HL-60 (cell line): ENCODE results near the gene TTC24.

Experiments
- DNase-seq, 2 experiments: peaks; one replicate each; pipeline ENCODE4 v3.0.0-alpha.2; 2010 to 2020; ENCODE audit warnings: low read depth in 1 of 2, low spot score in 1 of 2
- H3K27ac ChIP-seq: fragments of 250-450 bp; sonication (Bioruptor Pico); replicated peaks from 2 replicates; pipeline ENCODE4 v1.5.1; 2020; ENCODE audit warnings: mild to moderate bottlenecking, moderate library complexity
- H3K27me3 ChIP-seq: fragments of 250-450 bp; sonication (Bioruptor Pico); 2 replicates; pipeline ENCODE4 v1.5.1; 2021; ENCODE audit warnings: mild to moderate bottlenecking, moderate library complexity; ENCODE audit not compliant: insufficient read depth, poor library complexity, severe bottlenecking
- H3K4me3 ChIP-seq: replicated peaks from 2 replicates; pipeline ENCODE4 v1.5.1; 2011; ENCODE audit warnings: mild to moderate bottlenecking, control low read depth, low read length; ENCODE audit not compliant: insufficient read depth
- GABPA ChIP-seq: IDR thresholded peaks from 2 replicates; pipeline ENCODE4 v1.6.1; 2012; ENCODE audit warnings: low read depth
- POLR2AphosphoS5 ChIP-seq: IDR thresholded peaks from 2 replicates; pipeline ENCODE4 v1.6.1; 2012; ENCODE audit warnings: low read depth
- SPI1 ChIP-seq: IDR thresholded peaks from 2 replicates; pipeline ENCODE4 v1.6.1; 2012; ENCODE audit warnings: low read depth, mild to moderate bottlenecking, borderline replicate concordance
- TF ChIP-seq, protein P1 (sequence below): IDR thresholded peaks from 2 replicates; pipeline ENCODE4 v1.6.1; 2012; ENCODE audit warnings: low read depth; ENCODE audit not compliant: insufficient replicate concordance
- TF ChIP-seq, protein P2 (sequence below): IDR thresholded peaks from one replicate; pipeline ENCODE4 v1.5.1; 2011; ENCODE audit warnings: low read length, control low read depth, inconsistent platforms; ENCODE audit not compliant: insufficient read depth

Gene TTC24

DNA sequence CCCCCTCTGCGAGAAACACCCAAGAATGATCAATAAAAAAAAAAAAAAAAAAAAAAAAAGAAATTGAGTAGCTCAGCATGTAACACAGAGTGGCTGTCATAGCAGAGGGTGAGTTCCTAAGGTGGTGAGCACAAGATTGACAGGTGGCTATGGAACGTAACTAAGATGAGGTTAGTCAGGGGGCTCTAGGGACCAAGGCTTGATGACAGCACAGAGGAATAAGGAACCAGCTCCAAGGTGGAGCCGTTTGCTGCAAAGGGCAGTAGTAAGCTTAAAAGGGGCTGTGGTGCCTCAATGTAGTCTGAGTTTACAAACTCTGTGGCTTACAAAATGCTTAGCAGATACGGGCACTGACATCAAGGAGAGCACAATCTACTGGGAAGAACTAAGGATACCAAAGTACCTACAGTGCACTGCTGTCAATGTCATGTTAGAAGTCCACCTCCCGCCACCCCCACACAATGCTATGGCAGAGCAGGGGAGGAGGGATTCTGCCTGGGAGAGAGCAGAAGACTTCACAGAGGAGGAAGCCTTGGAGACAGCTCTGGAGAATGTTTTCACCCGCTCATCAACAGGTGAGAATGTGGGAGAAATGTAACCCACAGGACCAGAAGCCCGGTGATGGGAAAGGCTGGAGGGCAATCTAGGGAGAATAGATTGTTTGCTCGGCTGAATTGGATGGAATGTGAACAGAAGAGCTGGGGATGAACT, 20.3 kb upstream of the TTC24 start:
- H3K4me3 ChIP-seq: no peak overlapping the region
- no peak overlapping the region for H3K27ac ChIP-seq
- H3K27me3 ChIP-seq: no peaks in the 10 kb centered on the region
- no peak for DNase-seq
- TF ChIP-seq POLR2AphosphoS5 (no peak), GABPA (no peak)
- TF ChIP-seq, protein P1, sequence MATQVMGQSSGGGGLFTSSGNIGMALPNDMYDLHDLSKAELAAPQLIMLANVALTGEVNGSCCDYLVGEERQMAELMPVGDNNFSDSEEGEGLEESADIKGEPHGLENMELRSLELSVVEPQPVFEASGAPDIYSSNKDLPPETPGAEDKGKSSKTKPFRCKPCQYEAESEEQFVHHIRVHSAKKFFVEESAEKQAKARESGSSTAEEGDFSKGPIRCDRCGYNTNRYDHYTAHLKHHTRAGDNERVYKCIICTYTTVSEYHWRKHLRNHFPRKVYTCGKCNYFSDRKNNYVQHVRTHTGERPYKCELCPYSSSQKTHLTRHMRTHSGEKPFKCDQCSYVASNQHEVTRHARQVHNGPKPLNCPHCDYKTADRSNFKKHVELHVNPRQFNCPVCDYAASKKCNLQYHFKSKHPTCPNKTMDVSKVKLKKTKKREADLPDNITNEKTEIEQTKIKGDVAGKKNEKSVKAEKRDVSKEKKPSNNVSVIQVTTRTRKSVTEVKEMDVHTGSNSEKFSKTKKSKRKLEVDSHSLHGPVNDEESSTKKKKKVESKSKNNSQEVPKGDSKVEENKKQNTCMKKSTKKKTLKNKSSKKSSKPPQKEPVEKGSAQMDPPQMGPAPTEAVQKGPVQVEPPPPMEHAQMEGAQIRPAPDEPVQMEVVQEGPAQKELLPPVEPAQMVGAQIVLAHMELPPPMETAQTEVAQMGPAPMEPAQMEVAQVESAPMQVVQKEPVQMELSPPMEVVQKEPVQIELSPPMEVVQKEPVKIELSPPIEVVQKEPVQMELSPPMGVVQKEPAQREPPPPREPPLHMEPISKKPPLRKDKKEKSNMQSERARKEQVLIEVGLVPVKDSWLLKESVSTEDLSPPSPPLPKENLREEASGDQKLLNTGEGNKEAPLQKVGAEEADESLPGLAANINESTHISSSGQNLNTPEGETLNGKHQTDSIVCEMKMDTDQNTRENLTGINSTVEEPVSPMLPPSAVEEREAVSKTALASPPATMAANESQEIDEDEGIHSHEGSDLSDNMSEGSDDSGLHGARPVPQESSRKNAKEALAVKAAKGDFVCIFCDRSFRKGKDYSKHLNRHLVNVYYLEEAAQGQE: no peak

DNA sequence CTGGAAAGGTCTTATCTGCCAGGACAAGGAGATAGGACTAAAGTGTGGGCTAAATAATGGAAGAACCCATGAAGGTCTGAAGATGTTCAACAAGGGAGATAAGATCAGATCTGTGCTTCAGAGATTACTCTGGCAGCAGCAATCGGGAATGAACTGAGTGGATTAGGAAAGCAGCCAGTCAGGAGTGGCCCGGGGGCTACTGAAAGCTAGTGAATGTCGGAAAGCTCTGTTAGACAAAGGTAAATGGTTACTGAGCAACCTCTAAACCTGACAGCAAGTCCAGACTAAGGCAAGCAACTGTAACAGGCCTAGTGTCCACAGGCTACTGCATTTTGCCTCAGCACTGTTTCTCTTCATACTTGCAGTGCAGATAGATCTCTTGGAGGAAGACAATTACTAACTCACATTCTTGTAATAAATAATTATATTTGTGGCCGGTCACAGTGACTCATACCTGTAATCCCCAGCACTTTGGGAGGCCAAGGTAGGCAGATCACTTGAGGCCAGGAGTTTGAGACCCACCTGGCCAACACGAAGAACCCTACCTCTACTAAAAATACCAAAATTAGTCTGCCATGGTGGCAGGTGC, 19.6 kb upstream of the TTC24 start:
- TF ChIP-seq POLR2AphosphoS5 (no peak), SPI1 (no peak), GABPA (no peak)
- TF ChIP-seq, protein P1: no peak
- TF ChIP-seq, protein P2, sequence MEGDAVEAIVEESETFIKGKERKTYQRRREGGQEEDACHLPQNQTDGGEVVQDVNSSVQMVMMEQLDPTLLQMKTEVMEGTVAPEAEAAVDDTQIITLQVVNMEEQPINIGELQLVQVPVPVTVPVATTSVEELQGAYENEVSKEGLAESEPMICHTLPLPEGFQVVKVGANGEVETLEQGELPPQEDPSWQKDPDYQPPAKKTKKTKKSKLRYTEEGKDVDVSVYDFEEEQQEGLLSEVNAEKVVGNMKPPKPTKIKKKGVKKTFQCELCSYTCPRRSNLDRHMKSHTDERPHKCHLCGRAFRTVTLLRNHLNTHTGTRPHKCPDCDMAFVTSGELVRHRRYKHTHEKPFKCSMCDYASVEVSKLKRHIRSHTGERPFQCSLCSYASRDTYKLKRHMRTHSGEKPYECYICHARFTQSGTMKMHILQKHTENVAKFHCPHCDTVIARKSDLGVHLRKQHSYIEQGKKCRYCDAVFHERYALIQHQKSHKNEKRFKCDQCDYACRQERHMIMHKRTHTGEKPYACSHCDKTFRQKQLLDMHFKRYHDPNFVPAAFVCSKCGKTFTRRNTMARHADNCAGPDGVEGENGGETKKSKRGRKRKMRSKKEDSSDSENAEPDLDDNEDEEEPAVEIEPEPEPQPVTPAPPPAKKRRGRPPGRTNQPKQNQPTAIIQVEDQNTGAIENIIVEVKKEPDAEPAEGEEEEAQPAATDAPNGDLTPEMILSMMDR: no peak
- Histone ChIP-seq H3K4me3 (no peak overlapping the region), H3K27me3 (no peaks in the 10 kb centered on the region), H3K27ac (no peak overlapping the region)
- no peak for DNase-seq

DNA sequence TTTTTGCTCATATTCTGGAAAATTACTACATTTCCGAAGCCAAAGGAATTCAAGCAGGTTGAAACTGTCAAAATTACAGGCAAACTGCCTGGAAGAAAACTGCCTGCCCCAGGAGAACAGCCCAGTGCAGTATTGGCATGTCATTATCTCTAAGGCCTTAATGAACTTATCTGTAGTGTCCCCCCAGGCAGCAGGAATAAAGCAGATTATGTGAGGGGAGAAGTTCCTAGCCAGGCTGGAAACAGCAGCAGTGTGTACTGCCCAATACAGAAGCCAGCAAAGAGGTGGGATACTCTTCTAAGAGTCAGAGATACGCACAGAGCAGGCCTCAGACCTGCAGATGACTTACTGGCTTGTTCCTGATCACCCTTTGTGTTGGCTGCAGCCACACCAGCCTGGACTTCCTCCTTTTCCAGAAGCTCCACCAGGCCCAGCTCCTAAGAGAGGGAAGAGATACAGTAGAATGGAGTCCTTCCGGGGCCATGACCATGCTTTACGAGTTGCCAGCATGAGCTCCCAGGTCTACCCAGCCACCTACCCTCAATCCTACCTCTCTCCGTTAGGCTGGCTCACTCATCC, 18.8 kb upstream of the TTC24 start:
- H3K4me3 ChIP-seq: no peak overlapping the region
- no peaks in the 10 kb centered on the region for H3K27me3 ChIP-seq
- no peak for DNase-seq
- H3K27ac ChIP-seq: no peak overlapping the region
- TF ChIP-seq SPI1: peak; percentile 38; the same call in 1 of the 2 replicates
- TF ChIP-seq POLR2AphosphoS5: no peak

DNA sequence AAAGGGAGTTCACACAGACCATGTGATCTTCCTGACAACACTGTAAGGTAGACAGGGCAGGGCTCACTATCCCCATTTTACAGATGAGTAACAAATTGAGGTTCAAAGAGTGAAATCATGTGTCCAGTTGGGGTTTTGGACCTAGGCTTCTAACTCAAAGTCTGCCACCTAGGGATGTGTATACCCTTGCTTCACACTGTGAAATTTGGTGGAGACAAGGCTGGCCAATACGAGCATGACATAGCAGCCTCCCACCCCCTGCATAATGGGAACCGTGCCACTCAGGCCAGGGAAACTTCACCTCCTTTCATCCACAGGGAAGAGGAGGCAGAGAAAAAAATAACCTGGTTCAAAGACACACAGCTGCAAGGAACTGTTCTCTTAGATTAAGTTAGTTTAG, 14.0 kb upstream of the TTC24 start:
- TF ChIP-seq, protein P1: no peak
- no peak for TF ChIP-seq POLR2AphosphoS5
- TF ChIP-seq SPI1: no peak
- TF ChIP-seq, protein P2: no peak
- no peak for TF ChIP-seq GABPA
- DNase-seq: no peak

More for the DNA sequence above, 14.0 kb upstream of the TTC24 start:
- Histone ChIP-seq H3K27me3 (no peaks in the 10 kb centered on the region), H3K27ac (no peak overlapping the region), H3K4me3 (no peak overlapping the region)
